ENCODE results near the gene PDE6B. TPM values are rescaled to one million over a fixed set of nuclear protein-coding genes. Genes with fewer than 3 reads are reported as not detected.
"Not testable (repeated sequence)": the region's sequence is repeated elsewhere in the genome, so short reads cannot be mapped to it uniquely, and the experiment has no call there.

Gene PDE6B
- polyA plus RNA-seq, 5 donors: 15.0 to 19.0 (median 16.1) TPM

- DNase-seq: no peak
Measured at GRCh38 chr4:622071-622995, 3.0 kb upstream of the PDE6B start.

GRCh38 chr4:622996-623913, 2.1 kb upstream of the PDE6B start:
- DNase-seq: no peak

- DNase-seq: no peak
Measured at GRCh38 chr4:623914-624566, 1.3 kb upstream of the PDE6B start.

- no peak for DNase-seq
Measured at GRCh38 chr4:625631-626161, 323 bp downstream of the PDE6B start.

GRCh38 chr4:626201-627091, 1.1 kb downstream of the PDE6B start:
- no peak for DNase-seq

- no peak for DNase-seq
Measured at GRCh38 chr4:627347-628125, 2.2 kb downstream of the PDE6B start.

GRCh38 chr4:628311-628741, 3.0 kb downstream of the PDE6B start:
- DNase-seq: no peak

GRCh38 chr4:628821-629635, 3.7 kb downstream of the PDE6B start:
- no peak for DNase-seq

GRCh38 chr4:629636-629914, 4.2 kb downstream of the PDE6B start:
- no peak for DNase-seq

- no peak for DNase-seq
Measured at GRCh38 chr4:629915-630641, 4.7 kb downstream of the PDE6B start.

- no peak for DNase-seq
Measured at GRCh38 chr4:630656-631055, 5.3 kb downstream of the PDE6B start.

GRCh38 chr4:632196-632790, 6.9 kb downstream of the PDE6B start:
- DNase-seq: no peak

- no peak for DNase-seq
Measured at GRCh38 chr4:632926-633325, 7.6 kb downstream of the PDE6B start.

- DNase-seq: no peak
Measured at GRCh38 chr4:633406-633805, 8.0 kb downstream of the PDE6B start.

GRCh38 chr4:633976-634598, 8.7 kb downstream of the PDE6B start:
- DNase-seq: no peak

GRCh38 chr4:634599-634985, 9.2 kb downstream of the PDE6B start:
- no peak for DNase-seq

- not testable (repeated sequence) for DNase-seq
Measured at GRCh38 chr4:635066-635835, 9.9 kb downstream of the PDE6B start.

All from right lung (tissue), 5 donors.